Ascending aorta (tissue), 2 donors: Measurements from ENCODE around the gene KIAA1671. TPM values are rescaled to one million over a fixed set of nuclear protein-coding genes. Genes with fewer than 3 reads are reported as not detected.
A peak's percentile ranks its signal among the peaks of the same experiment; 100 is the strongest.

Source experiments
- DNase-seq, 2 donors: peaks; one replicate each; pipeline ENCODE4 v3.0.0-alpha.2; 2019; ENCODE audit warnings: low spot score in 2 of 2
- H3K27ac ChIP-seq, 2 donors: fragments of 200-600 bp; sonication (generic); one replicate each; pipeline ENCODE4 v1.5.1; 2016 to 2017; ENCODE audit warnings: mild to moderate bottlenecking in 1 of 2
- H3K27me3 ChIP-seq: fragments of 200-600 bp; sonication (generic); one replicate; pipeline ENCODE4 v1.5.1; 2017
- H3K36me3 ChIP-seq, 2 donors: fragments of 200-600 bp; sonication (generic); one replicate each; pipeline ENCODE4 v1.5.1; 2016
- H3K4me1 ChIP-seq, 2 donors: fragments of 200-600 bp; sonication (generic); one replicate each; pipeline ENCODE4 v1.5.1; 2016 to 2017; ENCODE audit warnings: mild to moderate bottlenecking in 1 of 2
- H3K4me3 ChIP-seq, 2 donors: fragments of 200-600 bp; sonication (generic); one replicate each; pipeline ENCODE4 v1.5.1; 2016 to 2017; ENCODE audit warnings: mild to moderate bottlenecking in 1 of 2
- H3K9me3 ChIP-seq, 2 donors: fragments of 200-600 bp; sonication (generic); one replicate each; pipeline ENCODE4 v1.5.1; 2016
- CTCF ChIP-seq, 3 experiments: fragments of 200-600 bp in 2 of 3; fragments of 450-650 bp in 1 of 3; sonication (generic) in 2 of 3; IDR thresholded peaks; one replicate each; pipeline ENCODE4 v1.5.1; 2016 to 2019; ENCODE audit warnings: antibody characterized with exemption in 3 of 3, mild to moderate bottlenecking in 1 of 3, moderate library complexity in 1 of 3
- intact Hi-C: fragments of 100-400 bp; cut with DNase I; formaldehyde crosslinking; loops from one replicate; pipeline ENCODE4 v1.15.1; 2023
- total RNA-seq: library from RNA; depleted of rRNA; stranded (reverse); fragments of >200 nt; gene quantifications from one replicate; pipeline ENCODE4 v1.1.0, GENCODE V29; 2016

Gene KIAA1671
- total RNA-seq, 1 donor from 2014 or later, result 79.0 TPM

GRCh38 chr22:25142102-25142501, 189.6 kb downstream of the KIAA1671 start:
- H3K4me3 ChIP-seq, result no peak overlapping the region
- H3K4me1 ChIP-seq, result peaks cover 3 to 20% of the 10 kb centered on the region in 2 donors
- no peak for TF ChIP-seq CTCF (IDR thresholded peaks at IDR 0.05)
- no peaks in the 10 kb centered on the region for H3K9me3 ChIP-seq
- intact Hi-C loops, result no loop called here
- DNase-seq, result no peak
- H3K36me3 ChIP-seq, result no peaks in the 10 kb centered on the region
- peak overlapping the region in 1 of 2 donors; percentile 32 for H3K27ac ChIP-seq
- H3K27me3 ChIP-seq, result no peaks in the 10 kb centered on the region

- no peaks in the 10 kb centered on the region for H3K27me3 ChIP-seq
- H3K4me3 ChIP-seq, result no peak overlapping the region
- H3K9me3 ChIP-seq, result no peaks in the 10 kb centered on the region
- H3K4me1 ChIP-seq, result peaks cover 3 to 25% of the 10 kb centered on the region in 2 donors
- no peak for DNase-seq
- intact Hi-C loops, result no loop called here
- TF ChIP-seq CTCF (IDR thresholded peaks at IDR 0.05), result no peak
- peak overlapping the region; percentile 24 to 32 for H3K27ac ChIP-seq
- H3K36me3 ChIP-seq, result no peaks in the 10 kb centered on the region
Observed at GRCh38 chr22:25143156-25144076, 190.9 kb downstream of the KIAA1671 start.

- no peak overlapping the region for H3K4me3 ChIP-seq
- TF ChIP-seq CTCF (IDR thresholded peaks at IDR 0.05), result no peak
- peaks cover 3 to 16% of the 10 kb centered on the region in 2 donors for H3K4me1 ChIP-seq
- no peaks in the 10 kb centered on the region for H3K36me3 ChIP-seq
- peak overlapping the region; percentile 14 to 24 for H3K27ac ChIP-seq
- no peak for DNase-seq
- intact Hi-C loops, result no loop called here
- H3K27me3 ChIP-seq, result no peaks in the 10 kb centered on the region
- H3K9me3 ChIP-seq, result no peaks in the 10 kb centered on the region
Observed at GRCh38 chr22:25144522-25144921, 192.0 kb downstream of the KIAA1671 start.

GRCh38 chr22:25146307-25146706, 193.8 kb downstream of the KIAA1671 start:
- no peak for TF ChIP-seq CTCF (IDR thresholded peaks at IDR 0.05)
- H3K4me3 ChIP-seq, result no peak overlapping the region
- H3K4me1 ChIP-seq, result peaks cover 3 to 11% of the 10 kb centered on the region in 2 donors
- no peaks in the 10 kb centered on the region for H3K9me3 ChIP-seq
- no peaks in the 10 kb centered on the region for H3K36me3 ChIP-seq
- H3K27me3 ChIP-seq, result no peaks in the 10 kb centered on the region
- intact Hi-C loops, result loop anchor here (5.0 kb wide), 1 partner anchor 34 kb away; no protein-coding TSS in a partner anchor
- DNase-seq, result no peak
- H3K27ac ChIP-seq, result no peak overlapping the region

GRCh38 chr22:25146906-25147641, 194.6 kb downstream of the KIAA1671 start:
- Histone ChIP-seq H3K4me1 (peaks cover 2 to 9% of the 10 kb centered on the region in 2 donors), H3K4me3 (no peak overlapping the region), H3K27ac (no peak overlapping the region), H3K9me3 (no peaks in the 10 kb centered on the region), H3K27me3 (no peaks in the 10 kb centered on the region), H3K36me3 (no peaks in the 10 kb centered on the region)
- intact Hi-C loops, result loop anchor here (5.0 kb wide), 1 partner anchor 35 kb away; no protein-coding TSS in a partner anchor
- DNase-seq, result no peak
- no peak for TF ChIP-seq CTCF (IDR thresholded peaks at IDR 0.05)
